Activated T-cell treated with anti-CD3 and anti-CD28 coated beads for 1 hour (primary cell): ENCODE results near the gene PHYKPL.

Experiments used
- DNase-seq: peaks from one replicate; pipeline ENCODE4 v3.0.0-alpha.2; 2020; ENCODE audit warnings: low read depth

PHYKPL gene

GRCh38 chr5:178189433-178189832, 43.2 kb downstream of the PHYKPL start:
- DNase-seq, result no peak

DNA sequence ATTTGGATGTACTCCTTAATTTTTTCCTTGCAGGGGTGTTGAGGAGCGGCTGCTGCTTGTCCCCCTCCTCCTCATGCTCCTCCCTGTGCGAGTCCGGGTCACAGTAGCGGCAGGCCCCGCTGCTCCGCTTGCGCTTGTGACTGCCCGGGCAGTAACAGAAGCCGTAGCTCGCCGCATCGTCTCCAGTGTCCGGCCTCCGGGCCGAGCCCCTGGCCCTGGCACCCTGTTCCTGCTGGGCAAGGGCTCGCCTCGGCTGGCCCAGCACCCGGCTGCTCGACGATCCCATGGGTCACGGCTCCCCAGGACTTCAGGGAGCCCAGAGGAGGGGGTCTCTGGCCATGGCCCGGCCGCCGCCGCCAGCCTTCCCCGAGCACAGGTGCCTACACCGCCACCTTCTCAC, 45.6 kb downstream of the PHYKPL start, which contains the start of gene GMCL2:
TSS of gene GMCL2 (minus strand) at position 358 of the 400 bp plus-strand sequence. CDS start at position 286, 72 bp downstream.
- no peak for DNase-seq

DNA sequence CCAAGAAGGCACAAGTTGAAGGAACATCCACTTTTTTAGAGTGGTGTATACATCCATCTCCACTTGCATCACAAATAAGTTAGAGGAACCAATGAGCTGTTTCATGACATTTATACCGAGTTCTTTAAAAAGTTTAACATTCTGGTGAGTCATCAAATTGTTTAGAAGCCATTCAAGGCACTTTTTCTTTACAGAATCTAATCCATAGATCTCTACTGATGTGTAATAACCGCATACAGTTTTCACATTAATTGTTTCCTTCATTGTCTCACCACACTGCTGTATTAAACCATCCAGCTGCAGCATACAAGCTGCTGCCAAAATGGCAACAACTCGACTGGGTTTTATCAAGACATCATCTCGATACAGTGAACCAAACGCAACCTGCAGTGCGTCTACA, 46.2 kb downstream of the PHYKPL start:
- DNase-seq, result no peak

DNA sequence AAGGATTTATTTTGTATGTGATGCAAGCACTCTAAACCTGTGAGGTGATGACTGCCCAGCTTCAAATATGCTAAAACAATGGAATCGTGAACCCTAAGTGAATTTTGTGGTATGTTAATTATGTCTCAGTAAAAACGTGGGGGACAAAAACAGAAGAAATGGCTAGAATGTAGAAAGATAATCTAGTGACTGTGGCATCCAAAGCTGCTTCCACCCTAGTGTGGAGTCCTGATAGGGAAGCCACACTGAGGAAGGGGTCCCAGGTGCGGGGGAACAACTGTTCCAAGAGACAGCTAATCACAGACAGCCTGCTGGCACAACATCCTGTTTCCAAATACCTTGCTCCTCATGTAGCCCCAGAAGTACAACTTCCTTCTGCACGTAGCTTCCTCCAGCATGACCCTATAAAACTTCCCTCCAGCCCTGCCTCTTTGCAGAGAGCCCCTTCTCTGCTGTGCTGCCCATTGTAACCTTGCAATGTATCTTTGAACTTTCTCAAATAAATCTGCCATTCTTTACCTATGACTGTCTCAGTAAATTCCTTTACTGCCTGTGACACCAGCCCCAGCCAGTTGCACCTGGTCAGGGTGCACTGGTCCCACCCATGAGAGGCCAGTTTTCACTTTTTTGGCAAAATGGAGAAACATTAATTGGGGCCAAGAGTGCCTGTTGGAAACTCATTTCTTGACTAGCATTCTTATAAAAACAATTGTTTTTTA, 50.3 kb downstream of the PHYKPL start:
- DNase-seq, result no peak

DNA sequence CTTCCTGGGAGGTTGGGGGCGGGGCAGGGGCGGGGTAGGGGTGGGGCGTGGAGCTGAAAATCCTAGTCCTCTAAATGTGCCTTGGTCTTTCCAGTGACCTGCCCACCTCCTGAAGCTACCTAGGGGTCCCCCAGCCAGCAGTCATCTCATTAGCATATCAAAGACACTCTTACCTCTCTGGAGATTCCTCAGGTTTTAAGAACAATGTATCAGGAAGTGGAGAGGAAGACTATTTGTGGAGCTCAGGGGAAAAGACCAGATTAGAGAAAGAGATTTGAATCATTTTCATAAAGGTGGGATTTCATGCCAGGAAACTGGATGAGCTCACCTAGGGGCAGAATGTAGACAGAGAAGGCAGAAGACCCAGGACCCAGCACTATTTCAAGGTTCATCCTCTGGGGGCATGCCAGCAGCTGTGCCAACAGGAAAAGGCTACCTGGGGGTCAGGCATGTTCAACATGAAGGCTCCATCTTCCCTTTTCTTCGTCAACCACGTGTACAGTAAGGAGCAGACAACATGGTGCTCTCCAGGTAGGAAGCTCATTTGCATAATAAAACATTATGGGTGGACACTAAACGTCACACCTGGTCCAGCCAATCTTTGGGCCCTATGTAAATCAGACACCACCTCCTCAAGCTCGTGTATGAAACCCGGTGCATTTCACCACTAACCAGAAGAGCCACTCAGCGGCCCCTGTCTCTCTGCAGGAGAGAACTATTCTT, 52.3 kb downstream of the PHYKPL start:
- no peak for DNase-seq

- no peak for DNase-seq
These were observed 55.0 kb downstream of the PHYKPL start for GRCh38 chr5:178177569-178177968.

- DNase-seq, result no peak
These were observed 55.8 kb downstream of the PHYKPL start for GRCh38 chr5:178176791-178177190.

DNA sequence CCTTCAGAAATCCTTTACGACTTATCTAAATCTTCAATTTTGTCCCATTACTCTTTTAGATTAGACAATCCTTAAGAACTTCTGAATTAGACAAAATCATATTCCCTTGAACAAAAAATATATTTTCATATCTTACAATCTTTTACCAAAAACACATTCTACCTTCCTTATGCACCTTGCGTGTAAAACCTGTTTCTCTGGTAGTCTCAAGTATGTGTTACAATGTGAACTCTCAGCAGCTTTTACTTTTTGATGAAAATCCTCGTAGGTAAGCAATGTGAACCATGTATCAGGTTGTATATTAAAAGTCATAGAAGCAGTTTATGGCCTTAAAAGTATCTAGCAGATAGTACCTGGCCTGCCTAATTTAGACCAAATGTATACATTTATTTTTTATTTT, 58.1 kb downstream of the PHYKPL start:
- DNase-seq, result no peak

DNA sequence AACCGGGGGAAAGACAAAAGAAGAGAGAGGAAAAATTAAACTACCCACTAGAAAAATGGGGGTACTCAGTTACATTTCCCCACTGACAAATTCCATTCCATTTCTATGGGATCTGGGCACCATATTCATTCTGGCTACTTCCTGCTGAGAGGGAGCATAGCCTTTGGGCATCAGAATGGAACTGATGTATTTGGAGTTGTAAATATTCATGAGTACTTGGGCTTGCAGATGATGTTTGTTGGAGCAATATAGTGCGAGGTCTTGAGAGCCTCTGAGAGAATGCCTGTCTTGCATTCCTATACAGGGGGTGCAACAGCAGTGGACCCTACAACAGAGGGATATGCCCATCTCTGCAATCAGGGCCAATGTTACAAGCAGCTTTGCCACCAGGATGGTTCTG, 62.1 kb downstream of the PHYKPL start:
- no peak for DNase-seq

- DNase-seq, result no peak
These were observed 67.0 kb downstream of the PHYKPL start for GRCh38 chr5:178165581-178165980.

DNA sequence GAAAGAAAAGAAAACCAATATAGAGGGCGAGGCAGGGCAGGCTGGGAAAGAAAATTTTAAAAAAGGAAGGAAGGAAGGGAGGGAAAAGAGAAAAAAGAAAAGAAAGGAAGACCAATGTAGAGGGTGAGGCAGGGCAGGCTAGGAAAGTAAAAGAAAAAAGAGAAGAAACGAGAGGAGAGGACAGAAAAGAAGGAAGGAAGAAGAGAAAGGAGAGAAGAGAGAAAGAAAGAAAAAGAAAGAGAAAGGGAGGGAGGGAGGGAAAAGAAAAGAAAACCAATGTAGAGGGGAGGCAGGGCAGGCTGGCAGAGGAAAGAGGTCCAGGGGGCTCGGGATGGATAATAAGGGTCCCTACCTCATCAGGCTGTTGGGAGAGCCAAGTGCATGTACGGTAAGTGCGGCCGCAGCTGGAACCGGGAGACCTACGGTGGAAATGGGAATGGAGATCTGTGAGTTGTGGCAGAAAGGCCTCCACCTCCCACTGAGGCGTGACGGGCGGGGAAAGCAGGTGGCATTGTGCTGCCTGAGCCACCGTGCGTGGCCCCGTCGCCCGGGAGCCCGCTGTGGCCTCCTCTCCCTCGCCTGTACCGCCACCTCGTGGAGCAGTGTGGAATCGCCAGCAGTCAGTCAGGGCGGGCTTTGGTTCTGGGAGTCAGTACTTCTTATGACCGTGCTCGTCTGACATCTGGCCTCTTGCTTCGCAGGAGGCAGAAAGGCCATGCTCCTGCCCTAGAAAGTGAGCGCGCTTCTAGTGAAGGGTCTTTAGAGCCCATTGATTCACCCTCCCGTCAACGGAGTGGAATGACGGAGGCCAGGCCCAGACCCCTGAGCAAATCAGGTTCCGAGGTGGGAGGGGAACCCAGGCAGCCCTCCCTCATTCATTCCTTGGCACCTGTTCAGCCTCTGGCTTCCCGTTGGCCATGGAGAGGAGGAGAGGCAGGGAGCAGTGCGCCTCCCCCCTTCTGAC, 68.5 kb downstream of the PHYKPL start:
- DNase-seq, result peak; percentile 95

DNA sequence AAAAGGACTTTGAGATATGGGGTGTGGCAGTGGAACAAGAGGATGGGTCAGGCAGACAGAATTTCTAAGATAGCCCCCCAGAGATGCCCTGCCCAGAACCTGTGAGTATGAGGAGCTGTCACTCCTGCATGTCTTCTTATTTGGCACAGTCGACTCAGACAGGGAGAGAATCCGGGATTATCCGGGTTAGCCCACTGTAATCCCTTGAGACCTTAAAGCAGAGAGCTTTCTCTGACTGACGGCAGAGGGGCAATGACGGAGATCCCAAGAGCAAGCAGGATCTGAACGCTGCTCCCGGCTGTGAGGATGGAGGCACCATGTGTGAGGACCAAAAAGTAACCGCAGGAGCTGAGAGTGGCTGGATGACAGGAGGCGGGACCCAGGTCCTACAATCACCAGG, 70.1 kb downstream of the PHYKPL start:
- no peak for DNase-seq

- DNase-seq, result no peak
These were observed 72.4 kb downstream of the PHYKPL start for GRCh38 chr5:178160176-178160575.
